NCI-H1694 (cell line): ENCODE data around the gene TARBP1.
"Not testable (repeated sequence)": the region's sequence is repeated elsewhere in the genome, so short reads cannot be mapped to it uniquely, and the experiment has no call there.

Source experiments
- DNase-seq: peaks from one replicate; lab custom pipeline; 2025; lab: John Stamatoyannopoulos, UW

The TARBP1 gene

DNA sequence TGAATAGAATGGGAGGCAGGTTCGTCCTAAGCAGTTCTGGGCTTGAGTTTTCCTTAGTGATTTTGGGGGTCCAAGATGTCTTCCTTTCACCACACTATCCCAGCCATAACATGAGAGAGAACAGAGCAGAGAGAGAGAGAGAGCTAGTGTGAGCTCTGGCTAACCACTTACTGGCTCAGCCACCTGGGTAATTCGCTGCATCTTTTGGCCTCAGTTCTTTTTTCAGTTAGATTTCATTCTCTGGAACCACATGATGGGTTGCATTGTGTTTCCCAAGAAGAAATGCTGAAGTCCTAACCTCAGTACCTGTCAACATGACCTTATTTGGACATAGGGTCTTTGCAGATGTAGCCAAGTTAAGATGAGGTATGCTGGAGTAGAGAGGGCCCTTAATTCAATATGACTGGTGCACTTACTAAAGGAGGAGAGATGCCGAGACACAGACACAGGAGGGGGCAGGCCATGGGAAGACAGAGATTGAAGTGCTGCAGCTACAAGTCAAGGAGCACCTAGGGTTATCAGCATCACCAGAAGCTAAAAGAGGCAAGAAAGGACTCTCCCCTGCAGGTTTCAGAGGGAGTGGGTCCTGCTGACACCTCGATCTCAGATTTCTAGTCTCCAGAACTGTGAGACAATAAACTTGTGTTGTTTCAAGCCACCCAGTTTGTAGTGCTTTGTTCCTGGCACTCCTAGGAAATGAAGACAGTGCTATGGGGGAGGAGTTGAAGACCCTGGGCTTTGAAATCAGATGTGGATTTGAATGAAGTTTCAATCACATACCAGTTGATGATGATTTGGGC lies 26.2 kb upstream of the TARBP1 start:
- no peak for DNase-seq

DNA sequence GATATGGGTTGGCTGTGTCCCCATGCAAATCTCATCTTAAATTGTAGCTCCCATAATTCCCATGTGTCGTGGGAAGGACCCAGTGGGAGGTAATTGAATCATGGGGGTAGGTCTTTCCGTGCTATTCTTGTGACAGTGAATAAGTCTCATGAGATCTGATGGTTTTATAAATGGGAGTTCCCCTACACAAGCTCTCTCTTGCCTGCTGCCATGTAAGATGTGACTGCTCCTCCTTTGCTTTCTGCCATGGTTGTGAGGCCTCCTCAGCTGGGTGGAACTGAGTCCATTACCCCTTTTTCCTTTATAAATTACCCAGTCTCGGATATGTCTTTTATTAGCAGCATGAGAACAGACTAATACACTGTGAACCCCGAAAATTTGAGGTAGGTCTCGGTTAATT lies 25.3 kb upstream of the TARBP1 start:
- DNase-seq, result not testable (repeated sequence)

DNA sequence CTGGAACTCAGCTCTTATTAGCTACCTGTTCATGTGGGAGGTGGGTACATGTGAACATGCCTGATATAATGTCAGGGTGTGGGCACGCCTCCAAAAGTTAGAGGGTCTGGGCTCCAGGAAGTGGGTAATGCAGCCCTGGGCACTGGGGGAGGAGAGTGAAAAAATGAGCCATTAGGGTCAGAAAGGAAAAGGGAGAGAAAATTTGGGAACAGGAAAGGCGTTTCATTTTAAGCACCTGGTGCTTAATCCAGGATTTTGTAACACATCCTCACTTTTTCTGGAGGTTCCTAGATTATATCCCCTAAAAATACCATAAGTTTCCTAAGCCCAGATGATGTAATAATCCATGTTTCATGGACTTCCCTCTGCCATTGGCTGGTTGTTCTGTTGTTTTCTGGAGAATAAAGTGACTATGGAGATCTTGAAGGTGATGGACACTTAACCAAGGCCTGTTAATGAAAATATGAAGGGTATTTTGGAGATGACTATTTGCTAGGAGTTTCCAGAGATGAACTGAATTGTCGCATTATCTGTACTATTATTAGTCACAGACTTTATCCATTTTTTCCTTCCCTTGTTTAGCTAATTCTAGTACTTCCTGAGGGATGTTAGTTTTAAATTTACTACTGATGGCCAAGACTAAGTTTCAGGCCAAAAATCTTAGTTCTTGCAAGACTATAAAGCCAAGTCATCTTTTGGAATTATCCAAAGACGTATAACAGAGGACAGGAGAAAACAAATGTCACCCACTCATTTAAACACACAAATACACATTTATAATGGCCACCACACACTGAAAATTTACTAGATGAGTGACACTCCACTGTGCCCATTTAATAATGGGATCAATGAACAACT lies 24.4 kb upstream of the TARBP1 start:
- DNase-seq, result no peak

DNA sequence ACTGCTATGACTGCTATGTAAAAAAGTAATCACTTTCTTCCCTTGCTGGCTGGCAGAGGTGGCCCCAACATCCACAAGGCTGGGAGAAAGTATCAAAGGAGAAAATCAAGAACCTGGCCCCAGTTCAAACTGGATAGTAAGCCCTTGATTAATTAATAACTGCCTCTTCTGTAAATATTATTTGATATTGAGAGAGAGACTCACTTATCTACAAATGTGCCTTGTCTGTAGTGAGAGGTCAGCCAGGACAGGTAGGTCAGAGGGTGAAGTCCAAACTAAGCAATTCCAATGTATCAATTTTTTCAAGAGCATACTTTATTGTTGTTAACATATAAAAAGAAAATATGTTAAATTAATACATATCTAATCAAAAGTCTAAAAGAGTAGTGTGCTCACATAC lies 23.8 kb upstream of the TARBP1 start:
- DNase-seq, result no peak

DNA sequence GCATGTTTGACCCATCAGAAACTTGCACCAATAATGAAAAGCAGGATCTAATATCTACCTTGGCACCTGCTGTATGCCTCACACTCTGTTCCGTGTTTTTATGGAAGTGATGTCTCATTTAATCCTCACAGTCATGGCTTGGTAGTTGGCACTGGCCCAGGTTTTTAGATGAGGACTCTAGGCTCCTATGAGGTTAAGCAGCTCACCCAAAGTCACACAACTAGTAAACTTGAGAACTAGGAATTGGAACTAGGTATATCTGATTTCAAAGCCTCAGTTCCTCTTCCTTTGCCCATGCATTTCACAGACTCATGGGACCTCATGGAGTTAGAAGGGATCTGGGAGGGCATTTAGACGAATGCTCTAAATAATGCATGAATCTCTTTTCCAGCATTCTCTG lies 21.3 kb upstream of the TARBP1 start:
- DNase-seq, result no peak

DNA sequence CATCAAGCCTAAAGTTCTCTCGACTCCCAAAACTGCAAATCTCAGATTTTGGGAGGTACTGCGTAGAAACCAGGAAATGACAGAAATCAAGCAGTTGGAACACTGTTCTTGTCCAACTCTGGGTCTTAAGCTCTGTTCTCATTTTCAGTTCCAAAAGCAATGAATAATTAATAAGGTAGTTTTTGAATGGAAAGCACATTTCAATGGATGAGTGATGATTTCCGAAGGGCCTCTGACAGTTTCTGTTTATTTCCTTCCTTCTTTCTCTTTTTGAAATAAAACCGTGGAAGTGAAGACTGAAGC lies 20.9 kb upstream of the TARBP1 start:
- no peak for DNase-seq

DNA sequence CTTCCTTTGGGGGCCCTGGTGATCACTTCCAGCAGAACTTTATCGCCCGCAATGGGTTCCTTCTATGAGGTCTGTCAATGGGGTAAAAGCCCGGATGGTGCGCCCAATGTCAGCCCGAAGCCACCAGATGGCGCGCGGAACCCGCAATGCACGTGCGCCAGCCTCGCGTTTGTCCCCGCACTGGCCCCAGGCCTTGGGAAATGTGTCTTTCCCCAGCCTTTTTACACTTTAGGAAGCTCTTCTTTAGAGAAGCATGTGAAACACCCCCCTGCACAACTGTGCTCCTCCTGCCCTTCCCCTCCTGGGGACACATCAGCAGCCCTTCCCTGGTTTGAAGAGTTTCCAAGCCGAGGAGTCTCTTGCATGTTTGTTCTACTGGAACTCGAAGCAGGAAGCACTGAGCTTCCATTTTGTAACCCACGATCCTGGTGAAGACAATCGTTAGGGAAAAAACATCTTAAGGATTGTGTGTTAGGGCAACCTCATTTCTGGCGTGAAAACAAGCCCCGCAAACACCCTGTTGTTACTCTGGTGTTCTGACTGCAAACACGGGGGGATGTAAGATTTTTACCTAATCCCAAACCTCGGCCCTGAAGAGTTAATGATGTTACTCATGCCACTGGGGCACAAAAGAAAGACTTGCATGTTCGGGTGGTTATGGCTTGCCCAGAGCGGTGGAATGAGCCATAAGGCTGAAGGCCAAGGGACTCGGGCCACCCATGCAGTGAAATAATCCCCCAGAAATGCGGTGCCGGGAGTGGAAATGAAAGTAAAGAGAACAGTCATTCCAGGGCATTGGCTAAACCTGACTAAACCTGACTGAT lies 20.4 kb upstream of the TARBP1 start:
- DNase-seq, result peak; percentile 85

DNA sequence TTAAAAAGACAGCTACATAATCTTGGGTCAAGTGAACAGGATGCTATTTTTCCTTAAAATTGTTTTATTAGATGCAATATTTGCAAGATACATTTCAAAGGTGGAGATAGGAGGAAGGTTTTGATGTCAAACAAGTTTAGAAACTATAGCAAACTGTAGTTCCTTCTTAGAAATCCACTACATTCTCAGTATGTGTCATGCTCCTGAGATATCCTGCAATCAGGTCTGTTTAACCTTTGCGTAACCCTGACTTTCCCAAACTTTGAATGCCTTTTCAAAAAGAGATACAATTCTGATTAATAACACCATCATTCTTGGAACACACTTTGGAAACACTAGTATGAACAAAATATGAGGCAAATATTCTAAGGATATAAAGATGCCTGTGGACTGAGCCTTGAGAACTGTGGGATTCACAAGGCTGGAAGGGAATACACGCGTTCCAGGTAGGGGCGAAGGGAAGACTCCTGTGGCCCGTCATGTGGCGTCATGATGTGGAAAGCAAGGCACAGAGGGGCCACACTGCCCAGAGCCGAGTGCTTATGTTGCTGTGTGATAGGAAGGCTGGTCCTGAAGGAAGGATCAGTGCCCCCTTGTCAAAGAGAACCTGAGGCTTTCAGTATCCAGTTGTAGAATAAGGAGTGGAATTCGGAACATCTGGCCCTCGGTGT lies 19.6 kb upstream of the TARBP1 start:
- no peak for DNase-seq

DNA sequence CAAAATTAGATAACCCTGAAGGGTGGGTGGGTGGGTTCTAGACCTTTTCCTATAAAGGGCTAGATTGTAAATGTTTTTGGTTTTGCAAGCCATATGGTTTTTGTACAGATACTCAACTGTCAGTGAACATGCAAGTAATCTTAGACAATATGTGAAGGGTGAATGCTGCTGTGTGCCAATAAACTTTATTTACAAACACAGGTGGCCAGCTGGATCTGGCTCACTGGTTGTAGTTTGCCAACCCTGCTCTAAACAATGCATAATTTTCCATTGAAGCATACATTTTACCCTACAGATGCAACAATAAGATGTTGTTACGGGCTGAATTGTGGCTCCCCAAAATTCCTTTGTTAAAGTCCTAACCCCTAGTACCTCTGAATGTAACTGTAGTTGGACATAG lies 18.6 kb upstream of the TARBP1 start:
- DNase-seq, result no peak

DNA sequence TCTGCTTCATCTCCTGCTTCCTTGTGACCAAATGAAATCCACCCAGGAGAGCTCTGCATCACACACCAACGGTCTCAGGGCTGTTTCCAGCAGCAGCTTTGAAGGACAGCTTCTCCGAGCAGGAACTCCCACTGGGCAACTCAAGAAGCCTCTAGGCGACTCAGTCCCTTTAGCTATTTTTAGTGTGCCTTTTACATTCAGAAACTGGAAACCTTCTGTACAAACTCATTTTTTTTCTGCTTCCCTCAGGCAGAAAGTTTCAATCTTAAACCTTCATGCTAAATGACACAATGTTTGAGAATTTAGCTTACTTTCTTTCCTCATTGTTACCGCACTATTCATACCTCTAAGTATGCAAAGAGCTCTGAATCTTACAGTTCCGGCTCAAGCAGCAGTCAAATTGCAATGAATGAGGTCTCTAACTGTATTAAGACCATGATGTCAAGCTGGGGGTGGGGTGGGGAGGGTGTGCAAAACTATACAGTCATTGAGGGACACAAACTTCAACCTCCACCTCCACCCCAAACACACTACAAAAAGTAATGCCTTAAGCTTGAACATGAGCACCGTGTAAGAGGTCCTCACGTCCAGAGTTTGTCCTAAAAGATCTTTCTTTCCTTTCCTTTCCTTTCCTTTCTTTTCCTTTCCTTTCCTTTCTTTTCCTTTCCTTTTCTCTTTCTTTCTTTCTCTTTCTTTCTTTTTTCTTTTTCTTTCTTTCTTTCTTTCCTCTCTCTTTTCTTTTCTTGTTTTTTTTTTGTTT lies 16.4 kb upstream of the TARBP1 start:
- DNase-seq, result no peak

DNA sequence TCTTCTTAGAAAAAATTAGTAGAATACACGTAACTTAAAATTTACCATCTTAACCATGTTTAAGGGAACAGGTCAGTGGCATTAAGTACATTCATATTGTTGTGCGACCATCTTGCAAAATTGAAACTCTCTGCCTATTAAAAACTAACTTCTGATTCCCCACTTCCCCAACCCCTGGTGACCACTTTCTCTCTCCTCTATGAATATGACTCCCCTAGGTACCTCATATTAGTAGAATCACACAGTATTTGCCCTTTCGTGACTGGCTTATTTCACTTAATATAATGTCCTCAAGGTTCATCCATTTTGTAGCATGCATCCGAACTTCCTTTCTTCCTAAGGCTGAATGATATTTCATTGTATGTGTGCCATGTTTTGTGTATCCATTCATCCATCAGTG lies 15.1 kb upstream of the TARBP1 start:
- DNase-seq, result no peak

DNA sequence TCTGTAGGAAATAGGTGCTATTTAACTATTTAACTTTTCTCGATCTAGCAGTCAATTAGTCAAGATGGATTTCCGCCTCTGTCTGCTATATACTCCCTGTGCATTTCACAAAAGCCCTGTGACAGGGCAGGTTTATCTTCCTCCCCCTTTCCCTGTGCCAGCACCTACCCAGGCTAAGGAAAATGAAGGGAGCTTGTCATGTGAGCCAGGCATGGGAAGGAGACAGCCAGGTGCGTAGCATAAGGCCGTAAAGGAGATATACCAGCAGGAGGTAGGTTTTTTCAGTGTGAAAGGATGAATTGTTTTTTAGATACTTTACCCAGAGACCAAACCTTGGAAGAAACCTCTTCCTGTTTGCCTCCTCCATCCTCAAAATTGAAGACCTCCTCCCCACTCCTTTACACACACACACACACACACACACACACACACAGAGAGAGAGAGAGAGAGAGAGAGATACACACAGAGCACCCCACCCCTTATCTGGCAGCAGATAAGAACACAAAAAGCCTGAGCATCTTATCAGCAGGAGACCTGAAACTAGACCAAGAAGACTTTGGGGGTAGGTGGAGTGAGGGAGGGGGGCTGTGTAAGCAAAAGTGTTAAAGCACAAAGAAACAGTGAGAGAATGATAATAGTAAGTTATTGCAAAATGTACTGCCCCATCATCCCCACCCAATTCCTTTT lies 12.0 kb upstream of the TARBP1 start:
- no peak for DNase-seq

DNA sequence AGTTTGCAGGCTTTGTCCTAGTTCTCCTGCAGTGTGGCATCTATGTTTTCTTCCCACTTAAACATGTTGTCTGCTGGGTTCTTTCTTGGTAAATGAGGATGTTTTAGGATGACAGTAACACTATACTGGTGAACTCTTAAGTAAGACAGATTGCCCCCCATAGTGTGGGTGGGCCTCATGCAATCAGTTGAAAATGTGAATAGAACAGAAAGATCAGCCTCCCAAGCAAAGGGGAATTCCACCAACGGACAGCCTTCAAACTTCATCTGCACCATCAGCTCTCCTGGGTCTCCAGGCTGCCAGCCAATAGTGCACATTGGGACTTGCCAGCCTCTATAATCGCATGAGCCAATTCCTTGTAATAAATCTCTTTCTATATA lies 10.7 kb upstream of the TARBP1 start:
- no peak for DNase-seq

DNA sequence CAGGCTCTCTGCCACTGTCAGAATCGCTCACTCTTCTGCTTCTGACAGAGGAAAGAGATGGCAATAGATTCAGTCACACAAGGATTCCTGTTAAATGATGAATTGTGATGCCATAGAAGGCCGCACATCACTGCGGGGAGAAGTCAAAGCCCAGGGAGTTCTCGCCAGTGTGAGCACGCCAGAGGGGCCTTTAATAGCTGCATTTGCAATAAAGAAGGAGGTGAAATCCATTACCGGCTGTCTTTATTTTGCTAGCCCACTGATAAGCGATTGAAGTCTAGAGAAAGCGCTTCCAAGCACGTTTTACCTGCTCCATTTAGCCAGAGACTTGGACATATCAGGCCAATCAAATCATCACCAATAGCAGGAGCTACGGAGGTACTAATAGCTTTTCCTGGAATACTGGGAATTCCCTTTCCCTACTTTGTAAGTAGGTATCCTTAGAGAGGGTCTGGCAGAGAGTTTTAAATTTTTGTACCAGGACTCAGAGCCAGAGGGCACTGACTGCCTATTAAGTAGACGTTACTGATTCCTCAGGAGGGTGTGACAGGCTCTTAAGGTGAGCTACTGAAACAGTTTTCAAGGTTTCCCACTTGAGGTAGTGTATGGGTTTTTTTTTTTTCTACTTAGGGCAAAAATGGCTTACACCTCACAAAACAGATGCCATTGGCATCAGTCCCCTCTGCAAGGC lies 10.2 kb upstream of the TARBP1 start:
- no peak for DNase-seq

DNA sequence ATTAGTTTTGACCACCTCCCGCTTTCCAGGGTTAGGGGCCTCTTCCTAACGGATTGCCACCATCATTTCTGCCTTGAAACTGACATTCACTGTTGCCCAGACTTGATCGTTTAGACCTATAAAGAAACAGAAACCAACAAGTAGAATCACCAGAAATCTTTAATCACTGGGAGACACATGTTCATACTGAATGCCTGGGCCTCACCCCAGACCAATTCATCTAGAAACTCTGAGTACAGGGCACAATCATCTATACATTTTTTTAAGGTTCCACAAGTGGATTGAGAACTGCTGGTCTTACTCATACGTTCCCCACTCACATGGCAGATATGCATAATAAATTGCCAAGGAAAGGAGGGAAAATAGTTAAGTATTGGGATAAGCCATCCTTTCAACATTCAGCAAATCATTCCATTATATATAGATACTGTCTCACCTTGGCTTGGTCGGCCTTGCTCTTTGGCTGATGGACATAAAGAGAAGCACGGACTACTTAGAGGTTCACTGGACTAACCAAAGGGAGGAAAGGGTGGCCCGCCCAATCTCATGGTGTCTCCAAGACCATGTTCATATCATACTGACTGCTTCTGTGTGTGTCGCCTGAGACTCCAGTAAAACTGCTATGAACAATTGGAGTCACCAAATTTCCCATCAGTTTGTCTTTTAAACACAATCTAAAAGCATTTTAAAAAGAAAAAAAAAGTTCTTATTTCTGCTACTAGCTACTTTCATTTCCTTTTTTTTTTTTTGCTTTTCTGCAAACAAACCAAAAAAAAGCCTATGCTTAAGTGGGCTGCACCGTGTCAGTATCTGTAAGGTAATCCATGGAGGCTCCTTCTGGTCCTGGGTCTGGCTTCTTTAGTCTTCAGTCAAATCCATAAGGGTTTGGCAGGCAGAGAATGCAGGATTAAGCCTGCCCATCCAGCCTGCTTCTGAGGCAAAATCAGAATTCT lies 9.4 kb upstream of the TARBP1 start:
- DNase-seq, result no peak

DNA sequence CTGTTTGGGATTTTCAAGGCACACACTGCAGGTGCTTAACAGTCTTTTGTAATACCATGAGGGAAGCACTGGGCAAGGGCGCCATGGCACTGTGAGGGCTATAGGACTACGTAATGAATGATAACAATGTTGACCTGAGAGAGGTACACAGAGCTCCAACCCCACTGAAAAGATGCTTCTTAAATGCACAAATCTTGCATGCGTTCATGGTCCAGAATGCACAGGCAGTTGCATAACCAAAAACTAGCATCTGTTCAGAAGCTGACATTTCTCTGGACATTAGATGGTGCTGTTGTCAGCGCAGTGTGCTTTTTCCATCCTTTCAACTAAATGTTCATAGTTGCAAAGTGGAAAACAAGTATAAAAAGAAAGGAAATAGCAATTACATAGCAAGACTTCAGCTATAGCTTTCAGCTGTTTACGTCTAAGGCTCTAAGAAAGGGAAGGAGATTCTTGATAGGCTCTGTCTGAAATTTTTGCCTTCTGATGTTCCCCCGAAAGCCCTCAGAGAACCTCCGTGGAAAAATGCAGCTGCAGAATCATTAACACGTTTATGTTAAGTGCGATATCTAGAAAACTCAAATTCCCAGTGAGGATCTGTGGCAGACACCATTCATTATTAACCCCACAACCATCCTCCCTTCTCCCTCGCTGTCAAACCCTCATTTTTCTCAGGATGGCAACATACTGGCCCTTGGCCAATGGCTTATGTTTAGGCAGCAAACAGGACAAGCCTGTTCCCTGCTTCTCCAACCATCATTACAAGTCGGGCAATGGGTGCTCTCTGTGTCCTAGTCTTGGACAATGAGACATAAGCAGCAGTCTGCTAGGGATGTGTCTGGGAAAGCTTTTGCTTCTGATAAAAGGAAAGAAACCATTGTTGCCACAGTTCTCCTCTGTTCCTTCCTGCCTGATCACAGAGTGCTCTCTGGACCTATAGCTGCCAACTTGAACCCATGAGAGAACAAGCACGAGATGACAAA lies 8.2 kb upstream of the TARBP1 start:
- peak; percentile 30 for DNase-seq

DNA sequence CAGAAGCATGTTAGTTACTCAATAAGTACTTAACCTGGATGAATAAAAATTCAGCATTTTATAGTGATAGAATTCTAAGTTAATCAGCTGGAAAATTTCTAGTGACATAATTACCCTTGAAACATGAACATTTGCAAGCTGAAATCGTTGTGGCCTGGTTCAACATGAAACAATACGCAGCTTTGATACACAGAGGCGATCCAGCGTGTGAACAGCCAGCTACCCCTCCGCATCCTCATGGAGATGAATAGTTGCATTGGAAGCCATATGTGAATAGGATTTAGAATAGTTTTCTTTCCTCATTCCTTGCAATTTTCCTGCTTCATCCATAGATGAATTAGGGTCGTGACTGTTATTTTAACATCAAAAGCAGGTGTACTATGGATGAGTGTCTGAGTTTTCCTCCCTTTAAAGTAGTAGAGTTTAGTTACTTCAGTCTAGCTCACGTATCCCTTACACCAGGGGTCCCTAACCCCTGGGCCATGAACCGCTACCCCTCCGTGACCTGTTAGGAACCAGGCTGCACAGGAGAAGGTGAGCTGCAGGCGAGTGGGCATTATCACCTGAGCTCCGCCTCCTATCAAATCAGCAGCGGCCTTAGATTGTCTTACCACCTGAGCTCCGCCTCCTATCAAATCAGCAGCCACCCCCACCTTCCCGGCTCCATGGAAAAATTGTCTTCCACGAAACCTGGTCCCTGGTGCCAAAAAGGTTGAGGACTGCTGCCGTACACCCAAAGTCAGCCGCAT lies 6.2 kb upstream of the TARBP1 start:
- DNase-seq, result no peak
